Suprapubic skin (tissue), 4 donors: ENCODE results near the gene TSC22D3. TPM values are rescaled to one million over a fixed set of nuclear protein-coding genes. Genes with fewer than 3 reads are reported as not detected.

Experiments used
- DNase-seq, 2 donors: peaks; one replicate each; pipeline ENCODE4 v3.0.0-alpha.2; 2019; ENCODE audit warnings: low spot score in 2 of 2
- H3K27ac ChIP-seq: fragments of 200-600 bp; sonication (generic); one replicate; pipeline ENCODE4 v1.5.1; 2019
- H3K27me3 ChIP-seq: fragments of 200-600 bp; sonication (generic); one replicate; pipeline ENCODE4 v1.5.1; 2019
- H3K36me3 ChIP-seq: fragments of 200-600 bp; sonication (generic); one replicate; pipeline ENCODE4 v1.5.1; 2019
- H3K4me1 ChIP-seq: fragments of 200-600 bp; sonication (generic); one replicate; pipeline ENCODE4 v1.5.1; 2019
- H3K4me3 ChIP-seq: fragments of 200-600 bp; sonication (generic); one replicate; pipeline ENCODE4 v1.5.1; 2019; ENCODE audit warnings: mild to moderate bottlenecking
- H3K9me3 ChIP-seq: fragments of 200-600 bp; sonication (generic); one replicate; pipeline ENCODE4 v1.5.1; 2019
- CTCF ChIP-seq, 2 donors: fragments of 200-600 bp in 1 of 2; fragments of 450-650 bp in 1 of 2; sonication (generic) in 1 of 2; IDR thresholded peaks; one replicate each; pipeline ENCODE4 v1.5.1; 2016 to 2019; ENCODE audit warnings: antibody characterized with exemption in 2 of 2, mild to moderate bottlenecking in 1 of 2, moderate library complexity in 1 of 2
- EP300 ChIP-seq: sonication (generic); formaldehyde crosslinking; IDR thresholded peaks from one replicate; pipeline ENCODE4 v1.6.1; 2017; ENCODE audit warnings: antibody characterized with exemption
- POLR2A ChIP-seq, 2 donors: fragments of 450-650 bp; IDR thresholded peaks; one replicate each; pipeline ENCODE4 v1.6.1; 2017; ENCODE audit warnings: antibody characterized with exemption in 2 of 2, mild to moderate bottlenecking in 2 of 2, moderate library complexity in 2 of 2
- POLR2AphosphoS5 ChIP-seq, 3 donors: sonication (generic); formaldehyde crosslinking; IDR thresholded peaks; one replicate each; pipeline ENCODE4 v1.6.1; 2017; ENCODE audit warnings: antibody characterized with exemption in 3 of 3
- WGBS: methylation state at CpG from one replicate; pipeline ENCODE4 v1.1.5; 2018; 5-methylcytosine and 5-hydroxymethylcytosine counted together
- total RNA-seq, 4 donors: library from RNA; depleted of rRNA; stranded (reverse); fragments of >200 nt; gene quantifications; one replicate each; pipeline ENCODE4 v1.1.0, GENCODE V29; 2016

Gene TSC22D3
- total RNA-seq, 4 donors from 2014 or later = 487 to 1,035 (median 681) TPM

- H3K27ac ChIP-seq = peak overlapping the region; percentile 98
- H3K4me3 ChIP-seq = peak overlapping the region; percentile 74
- DNase-seq = peak in 1 of 2 donors; percentile 73
- H3K4me1 ChIP-seq = peaks cover 26% of the 10 kb centered on the region
- TF ChIP-seq POLR2A (IDR thresholded peaks at IDR 0.05) (peak in 1 of 2 donors; percentile 8), POLR2AphosphoS5 (IDR thresholded peaks at IDR 0.05) (peak; percentile 21 to 38 (median 38)), CTCF (IDR thresholded peaks at IDR 0.05) (no peak), EP300 (no peak)
- H3K27me3 ChIP-seq = no peaks in the 10 kb centered on the region
- H3K36me3 ChIP-seq = peaks cover 26% of the 10 kb centered on the region
- WGBS = 52% methylated on average over 13 of the region's 13 CpGs
- no peaks in the 10 kb centered on the region for H3K9me3 ChIP-seq
These were observed 63.1 kb downstream of the TSC22D3 start for GRCh38 chrX:107712231-107713202.

GRCh38 chrX:107711521-107712181, 63.9 kb downstream of the TSC22D3 start:
- 70% methylated on average over 5 of the region's 5 CpGs for WGBS
- H3K4me3 ChIP-seq = peak overlapping the region; percentile 20
- H3K27ac ChIP-seq = peak overlapping the region; percentile 98
- H3K9me3 ChIP-seq = no peaks in the 10 kb centered on the region
- H3K27me3 ChIP-seq = no peaks in the 10 kb centered on the region
- peaks cover 26% of the 10 kb centered on the region for H3K36me3 ChIP-seq
- peaks cover 22% of the 10 kb centered on the region for H3K4me1 ChIP-seq
- no peak for TF ChIP-seq POLR2A (IDR thresholded peaks at IDR 0.05)
- no peak for TF ChIP-seq POLR2AphosphoS5 (IDR thresholded peaks at IDR 0.05)
- TF ChIP-seq EP300 = no peak
- no peak for TF ChIP-seq CTCF (IDR thresholded peaks at IDR 0.05)
- DNase-seq = peak in 1 of 2 donors; percentile 62

- peak in 1 of 3 donors; percentile 60 for TF ChIP-seq POLR2AphosphoS5 (IDR thresholded peaks at IDR 0.05)
- TF ChIP-seq CTCF (IDR thresholded peaks at IDR 0.05) = no peak
- no peak for TF ChIP-seq EP300
- TF ChIP-seq POLR2A (IDR thresholded peaks at IDR 0.05) = no peak
- no peaks in the 10 kb centered on the region for H3K9me3 ChIP-seq
- H3K4me3 ChIP-seq = peak overlapping the region; percentile 20
- peak overlapping the region; percentile 98 for H3K27ac ChIP-seq
- 41% methylated on average over 7 of the region's 7 CpGs for WGBS
- no peaks in the 10 kb centered on the region for H3K27me3 ChIP-seq
- DNase-seq = peak in 1 of 2 donors; percentile 64
- peaks cover 21% of the 10 kb centered on the region for H3K36me3 ChIP-seq
- peaks cover 22% of the 10 kb centered on the region for H3K4me1 ChIP-seq
These were observed 64.8 kb downstream of the TSC22D3 start for GRCh38 chrX:107710617-107711391.

- Histone ChIP-seq H3K4me1 (peaks cover 22% of the 10 kb centered on the region), H3K27ac (no peak overlapping the region), H3K9me3 (no peaks in the 10 kb centered on the region), H3K27me3 (no peaks in the 10 kb centered on the region), H3K36me3 (peaks cover 6% of the 10 kb centered on the region), H3K4me3 (no peak overlapping the region)
- no peak for TF ChIP-seq CTCF (IDR thresholded peaks at IDR 0.05)
- TF ChIP-seq EP300 = no peak
- TF ChIP-seq POLR2A (IDR thresholded peaks at IDR 0.05) = no peak
- no peak for TF ChIP-seq POLR2AphosphoS5 (IDR thresholded peaks at IDR 0.05)
- DNase-seq = no peak
- 75% methylated on average over 6 of the region's 6 CpGs for WGBS
These were observed 66.3 kb downstream of the TSC22D3 start for GRCh38 chrX:107709266-107709806.
